ENCODE data around the gene ATP10A. TPM values are rescaled to one million over a fixed set of nuclear protein-coding genes. Genes with fewer than 3 reads are reported as not detected.

The ATP10A gene, protein sequence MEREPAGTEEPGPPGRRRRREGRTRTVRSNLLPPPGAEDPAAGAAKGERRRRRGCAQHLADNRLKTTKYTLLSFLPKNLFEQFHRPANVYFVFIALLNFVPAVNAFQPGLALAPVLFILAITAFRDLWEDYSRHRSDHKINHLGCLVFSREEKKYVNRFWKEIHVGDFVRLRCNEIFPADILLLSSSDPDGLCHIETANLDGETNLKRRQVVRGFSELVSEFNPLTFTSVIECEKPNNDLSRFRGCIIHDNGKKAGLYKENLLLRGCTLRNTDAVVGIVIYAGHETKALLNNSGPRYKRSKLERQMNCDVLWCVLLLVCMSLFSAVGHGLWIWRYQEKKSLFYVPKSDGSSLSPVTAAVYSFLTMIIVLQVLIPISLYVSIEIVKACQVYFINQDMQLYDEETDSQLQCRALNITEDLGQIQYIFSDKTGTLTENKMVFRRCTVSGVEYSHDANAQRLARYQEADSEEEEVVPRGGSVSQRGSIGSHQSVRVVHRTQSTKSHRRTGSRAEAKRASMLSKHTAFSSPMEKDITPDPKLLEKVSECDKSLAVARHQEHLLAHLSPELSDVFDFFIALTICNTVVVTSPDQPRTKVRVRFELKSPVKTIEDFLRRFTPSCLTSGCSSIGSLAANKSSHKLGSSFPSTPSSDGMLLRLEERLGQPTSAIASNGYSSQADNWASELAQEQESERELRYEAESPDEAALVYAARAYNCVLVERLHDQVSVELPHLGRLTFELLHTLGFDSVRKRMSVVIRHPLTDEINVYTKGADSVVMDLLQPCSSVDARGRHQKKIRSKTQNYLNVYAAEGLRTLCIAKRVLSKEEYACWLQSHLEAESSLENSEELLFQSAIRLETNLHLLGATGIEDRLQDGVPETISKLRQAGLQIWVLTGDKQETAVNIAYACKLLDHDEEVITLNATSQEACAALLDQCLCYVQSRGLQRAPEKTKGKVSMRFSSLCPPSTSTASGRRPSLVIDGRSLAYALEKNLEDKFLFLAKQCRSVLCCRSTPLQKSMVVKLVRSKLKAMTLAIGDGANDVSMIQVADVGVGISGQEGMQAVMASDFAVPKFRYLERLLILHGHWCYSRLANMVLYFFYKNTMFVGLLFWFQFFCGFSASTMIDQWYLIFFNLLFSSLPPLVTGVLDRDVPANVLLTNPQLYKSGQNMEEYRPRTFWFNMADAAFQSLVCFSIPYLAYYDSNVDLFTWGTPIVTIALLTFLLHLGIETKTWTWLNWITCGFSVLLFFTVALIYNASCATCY (N-terminal part only)
- polyA plus RNA-seq (2013, experiment 1 of 2; ENCODE audit: insufficient read length) = 46.3 TPM
- 60.8 TPM for polyA plus RNA-seq (2013, experiment 2 of 2; ENCODE audit: insufficient read length)

DNA sequence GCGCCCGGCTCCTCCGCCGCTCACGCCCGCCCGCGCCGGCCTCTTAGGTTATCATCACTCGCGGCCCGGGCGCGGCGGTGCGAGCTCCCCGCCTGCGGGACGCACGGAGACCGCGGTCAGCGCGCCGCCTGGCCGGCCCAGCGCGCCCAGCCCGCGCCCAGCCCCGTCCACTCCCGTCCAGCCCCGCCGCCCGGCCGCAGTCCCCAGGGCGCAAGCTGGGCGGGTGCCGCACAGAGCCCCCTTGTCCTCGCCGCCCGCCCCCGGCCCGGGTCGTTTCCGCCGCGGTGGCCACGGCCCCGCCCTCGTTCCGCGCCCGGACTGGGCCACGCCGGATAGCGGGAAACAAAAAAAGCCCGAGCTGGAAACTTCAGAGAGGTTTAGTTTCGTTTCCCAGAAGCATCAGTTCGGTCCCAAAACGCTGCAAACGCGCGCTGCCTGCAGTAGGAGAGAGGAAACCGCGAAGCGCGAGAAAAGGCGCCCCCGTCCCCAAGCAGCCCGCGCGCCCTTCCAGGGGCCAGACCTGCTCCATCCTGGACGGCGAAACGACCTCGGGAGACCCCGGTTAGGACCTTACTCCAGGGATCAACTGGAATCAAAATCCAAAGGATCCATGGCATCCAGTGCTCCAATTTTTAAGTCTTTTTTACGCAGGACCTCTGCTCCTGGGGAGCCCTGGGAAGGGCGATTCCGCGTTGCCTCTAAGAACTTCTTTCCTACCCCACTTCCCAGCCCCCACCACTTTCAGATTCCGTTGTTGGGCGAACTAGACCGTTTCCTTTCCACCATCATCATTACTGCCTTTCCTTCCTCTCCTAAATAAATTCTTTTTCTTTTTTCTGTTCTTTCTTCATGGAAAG, at the start of gene ATP10A:
Gene ATP10A (minus strand): TSS at position 217 of the 857 bp plus-strand sequence. CDS start 231 bp downstream, outside the sequence.
- peak; percentile 76 for DNase-seq

DNA sequence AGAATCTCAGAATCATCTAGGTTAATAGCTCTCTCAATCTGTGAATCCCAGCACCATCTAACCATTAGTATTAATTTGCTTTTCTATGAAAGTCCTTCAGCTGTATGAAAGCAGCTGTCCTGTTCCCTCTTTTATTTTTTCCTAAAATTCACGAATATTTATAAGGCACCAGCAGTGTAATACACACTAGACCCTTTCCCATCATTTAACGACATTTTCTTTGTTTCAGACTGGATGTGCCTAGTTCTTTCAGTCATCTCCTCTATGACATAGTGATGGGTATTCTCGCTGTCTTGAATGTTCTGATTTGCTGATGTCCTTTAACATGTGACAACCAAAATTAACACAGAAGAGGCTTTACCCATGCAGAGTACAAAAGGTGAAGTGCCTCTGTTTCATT, 48.9 kb upstream of the ATP10A start:
- DNase-seq = no peak

DNA sequence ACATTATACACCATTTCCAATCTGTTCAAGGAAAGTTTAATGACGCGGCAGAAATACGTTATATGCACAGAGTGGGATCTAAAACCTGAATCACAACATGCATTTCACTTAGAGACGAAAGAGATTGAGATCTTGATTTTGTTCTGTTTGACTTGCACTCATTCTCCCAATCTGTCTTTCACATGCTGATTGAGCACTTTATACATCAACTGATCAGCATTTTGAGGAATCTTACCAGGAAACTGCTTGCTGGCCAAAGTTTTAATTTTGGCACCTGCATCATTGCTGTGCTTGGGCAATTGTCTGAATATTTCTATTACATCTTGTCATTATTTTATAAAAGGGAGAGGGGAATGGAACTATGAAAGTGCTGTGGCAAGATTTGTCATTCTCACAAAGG, 47.7 kb upstream of the ATP10A start:
- no peak for DNase-seq

DNA sequence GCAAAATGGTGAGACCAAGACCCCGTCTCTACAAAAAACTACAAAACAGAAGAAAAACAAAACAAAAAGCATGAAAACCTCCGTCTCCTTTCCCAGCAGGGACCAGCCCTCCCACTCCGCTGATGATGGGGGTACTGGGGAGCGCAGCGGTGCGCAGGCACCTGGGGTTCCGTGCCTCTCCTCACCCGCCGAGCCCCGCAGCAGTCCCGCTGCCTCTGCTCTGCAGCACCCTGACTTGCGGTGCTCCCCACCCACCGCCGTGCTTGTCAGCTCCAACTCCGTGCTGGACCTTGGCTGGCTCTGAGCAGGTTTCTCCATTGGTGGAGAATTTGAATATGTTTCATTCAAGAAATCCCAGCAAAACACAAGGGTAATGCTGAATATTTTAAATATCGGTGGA, 46.7 kb upstream of the ATP10A start:
- no peak for DNase-seq

DNA sequence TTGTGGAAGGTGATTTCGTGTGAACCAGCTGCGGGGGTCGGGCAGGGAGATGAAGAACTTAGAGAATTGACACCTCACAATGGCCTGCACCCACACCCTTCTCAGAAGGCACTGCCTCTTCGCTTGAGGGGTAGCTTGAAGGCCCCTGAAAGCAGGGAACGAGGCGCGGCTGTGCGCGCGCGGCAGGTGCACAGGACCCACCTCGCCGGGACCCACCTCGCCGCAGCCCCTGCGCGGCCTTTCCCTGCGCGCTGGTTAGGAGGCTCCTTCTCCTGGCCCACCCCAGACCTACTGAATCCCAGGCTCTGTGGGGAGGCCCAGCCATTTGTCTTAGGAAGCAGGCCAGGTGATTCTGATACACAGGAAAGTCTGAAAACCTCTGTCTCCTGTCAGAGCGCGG, 46.2 kb upstream of the ATP10A start:
- DNase-seq = no peak

DNA sequence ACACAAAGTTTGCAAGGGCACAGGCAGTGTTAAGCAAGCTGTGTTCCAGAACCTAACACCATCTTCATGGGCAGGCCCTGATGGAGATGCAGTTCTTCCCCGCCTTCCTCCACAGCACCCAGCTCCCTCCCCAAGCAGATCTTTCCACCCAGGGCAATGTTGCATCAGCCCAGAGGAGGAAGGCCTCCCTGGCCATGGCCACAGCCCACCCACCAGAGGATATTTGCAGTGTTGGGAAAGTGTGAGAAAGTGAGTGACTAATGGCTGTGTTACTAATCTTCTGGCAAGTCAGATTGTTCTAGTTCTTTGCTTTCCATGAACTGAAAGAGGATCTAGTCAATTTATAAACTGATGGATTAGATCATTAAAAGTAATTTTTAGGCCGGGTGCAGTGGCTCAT, 42.0 kb upstream of the ATP10A start:
- DNase-seq = peak; percentile 96

DNA sequence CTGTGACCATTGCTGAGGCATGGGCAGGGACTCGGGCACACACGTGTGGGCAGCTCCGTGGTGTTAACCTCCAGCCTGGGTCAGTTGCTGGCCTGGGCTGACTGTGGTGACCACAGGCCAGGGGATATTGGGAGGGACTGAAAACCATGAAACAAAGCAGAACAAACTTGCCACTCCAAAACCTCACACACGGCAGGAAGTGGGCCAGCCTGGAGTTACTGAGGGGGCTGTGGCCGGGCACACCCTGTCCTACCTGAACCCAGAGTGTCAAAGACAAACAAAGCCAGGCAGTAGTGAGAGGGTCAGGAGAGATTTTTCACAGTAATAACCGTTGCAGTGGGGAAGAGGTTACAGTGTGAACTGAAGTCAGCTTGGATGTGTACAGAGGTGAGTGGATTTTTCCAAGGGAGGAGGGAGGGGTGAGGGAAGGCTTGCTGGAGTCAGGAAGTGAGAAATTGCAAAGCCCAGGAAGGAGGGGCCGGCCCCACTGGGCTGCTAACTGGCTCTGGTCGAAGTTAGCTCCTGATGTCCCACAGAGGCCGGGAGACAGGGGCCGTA, 40.0 kb upstream of the ATP10A start:
- DNase-seq = peak; percentile 74

DNA sequence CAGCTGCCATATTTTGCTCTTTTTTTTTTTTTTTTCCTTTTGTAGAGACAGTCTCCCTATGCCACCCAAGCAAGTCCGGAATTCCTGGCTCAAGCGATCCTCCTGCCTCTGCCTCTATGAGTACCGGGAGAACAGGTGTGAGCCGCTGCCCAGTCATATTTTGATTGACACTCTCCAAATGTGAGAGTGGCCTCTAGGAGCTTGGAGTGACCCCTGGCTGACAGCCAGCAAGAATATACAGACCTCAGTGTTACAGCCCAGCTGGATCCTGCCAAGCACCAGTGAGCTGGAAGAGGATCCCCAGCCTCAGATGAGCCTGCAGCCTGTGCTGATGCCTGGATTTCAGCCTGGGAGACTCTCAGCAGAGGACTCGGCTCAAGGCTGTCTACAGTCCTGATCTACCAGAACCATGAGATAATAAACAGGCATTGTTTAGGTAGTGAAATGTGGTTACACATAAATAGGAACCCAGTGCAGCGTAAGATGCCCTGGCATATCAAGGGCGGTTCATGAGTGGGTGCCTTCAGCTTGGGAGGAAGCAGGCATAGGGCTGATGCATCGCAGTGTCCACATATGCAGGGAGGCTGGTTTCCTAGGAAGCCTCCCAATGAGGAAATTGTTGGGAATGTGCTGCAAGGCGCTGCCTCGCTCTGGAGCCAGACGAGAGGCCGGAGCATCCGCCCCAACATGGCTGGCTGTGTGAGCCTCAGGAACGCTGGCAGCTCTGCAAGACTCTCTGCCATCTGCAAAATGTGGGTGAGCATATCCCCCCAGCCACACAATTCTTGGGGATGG, 38.9 kb upstream of the ATP10A start:
- no peak for DNase-seq

DNA sequence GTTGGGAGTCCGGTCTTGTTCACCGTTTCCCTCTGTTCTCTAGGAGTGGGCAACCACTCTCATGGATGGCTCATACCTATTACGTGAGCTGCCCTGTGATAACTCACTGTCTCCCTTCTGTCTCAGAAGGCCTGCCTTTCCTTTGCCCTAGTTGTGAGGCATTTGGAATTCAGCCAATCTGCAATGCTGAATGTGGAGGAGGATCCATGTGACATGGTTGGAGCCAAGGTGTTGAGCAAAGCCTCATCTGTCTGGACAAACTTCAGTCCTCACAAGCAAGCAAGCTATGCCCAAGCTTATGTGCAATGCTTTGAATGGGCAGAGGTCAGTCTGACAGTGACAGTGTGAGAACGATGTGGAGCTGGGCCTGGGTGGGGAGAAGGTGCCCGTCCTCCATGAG, 37.8 kb upstream of the ATP10A start:
- DNase-seq = peak; percentile 16

DNA sequence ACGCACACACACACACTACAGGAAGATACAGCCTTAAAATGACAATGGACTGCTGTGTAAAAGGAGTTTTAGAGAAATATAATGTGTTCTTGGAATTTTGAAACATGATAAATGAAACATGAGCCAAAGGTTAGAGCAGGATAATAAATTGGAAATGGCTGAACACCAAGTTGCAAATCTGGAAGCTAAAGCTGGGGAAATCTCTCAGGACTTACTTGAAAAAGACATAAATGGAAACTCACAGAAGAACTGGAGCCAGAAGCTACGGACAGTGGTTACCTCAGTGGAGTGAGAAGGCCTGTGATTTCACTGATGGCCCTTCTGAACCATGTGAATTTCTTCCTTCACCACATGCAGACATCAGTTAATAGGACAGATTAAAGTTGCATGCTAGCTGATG, 37.3 kb upstream of the ATP10A start:
- no peak for DNase-seq

DNA sequence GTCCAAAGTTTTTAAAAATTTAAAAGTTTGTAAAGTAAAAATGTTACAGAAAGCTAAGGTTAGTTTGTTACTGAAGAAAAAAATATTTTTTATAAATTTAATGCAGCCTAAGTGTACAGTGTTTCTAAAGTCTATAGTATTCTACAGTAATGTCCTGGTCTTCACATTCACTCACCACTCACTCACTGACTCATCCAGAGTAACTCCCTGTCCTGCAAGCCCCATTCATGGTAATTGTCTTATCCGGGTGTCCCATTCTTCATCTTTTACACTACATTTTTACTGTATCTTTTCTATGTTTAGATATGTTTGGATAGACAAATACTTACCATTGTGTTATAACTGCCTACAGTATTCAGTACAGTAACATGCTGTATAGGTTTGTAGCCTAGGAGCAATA, 36.7 kb upstream of the ATP10A start:
- DNase-seq = peak; percentile 66

DNA sequence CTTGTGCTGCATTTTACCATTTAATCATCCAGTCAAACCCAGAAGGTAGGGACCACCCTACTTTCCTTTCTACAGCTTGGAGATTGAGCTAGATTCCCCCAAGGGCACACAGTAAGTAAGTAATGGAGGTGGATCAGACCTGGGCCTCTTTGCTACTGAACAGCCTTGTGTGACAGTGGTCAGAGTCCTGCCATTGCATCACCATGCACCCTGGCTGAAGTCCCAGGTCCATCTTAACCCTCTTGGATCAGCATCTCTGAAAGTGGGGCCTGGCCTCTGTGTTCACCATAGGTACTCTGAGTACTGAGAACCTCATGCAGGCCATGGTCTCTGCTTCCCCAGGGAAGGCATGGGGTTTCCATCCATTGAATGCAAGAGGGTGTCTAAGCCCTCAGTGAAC, 34.5 kb upstream of the ATP10A start:
- no peak for DNase-seq

DNA sequence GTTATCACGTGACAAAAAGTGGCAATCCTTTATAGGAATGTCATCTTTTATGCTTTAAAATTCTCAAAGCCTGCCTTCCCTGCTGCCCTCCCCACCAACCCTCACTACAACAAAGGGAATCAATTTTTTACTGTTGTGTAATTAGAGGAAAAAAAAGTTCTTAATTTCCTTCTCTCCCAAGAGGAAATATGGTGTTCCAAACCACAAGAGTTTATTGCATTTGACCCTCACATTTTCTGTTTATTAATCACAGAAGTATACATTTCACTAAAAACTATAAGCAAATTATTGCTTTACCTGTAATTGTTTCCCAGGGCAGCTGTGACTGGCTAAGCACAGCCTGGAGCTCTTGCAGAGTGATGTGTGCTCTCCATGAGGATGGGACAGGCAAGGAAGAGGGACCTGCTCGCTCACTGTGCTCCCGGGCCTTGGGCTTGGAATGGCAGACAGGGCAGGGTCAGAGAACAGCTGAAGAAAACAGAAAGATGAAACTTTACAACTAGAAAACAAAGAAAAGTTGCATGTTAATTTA, 31.3 kb upstream of the ATP10A start:
- DNase-seq = no peak

DNA sequence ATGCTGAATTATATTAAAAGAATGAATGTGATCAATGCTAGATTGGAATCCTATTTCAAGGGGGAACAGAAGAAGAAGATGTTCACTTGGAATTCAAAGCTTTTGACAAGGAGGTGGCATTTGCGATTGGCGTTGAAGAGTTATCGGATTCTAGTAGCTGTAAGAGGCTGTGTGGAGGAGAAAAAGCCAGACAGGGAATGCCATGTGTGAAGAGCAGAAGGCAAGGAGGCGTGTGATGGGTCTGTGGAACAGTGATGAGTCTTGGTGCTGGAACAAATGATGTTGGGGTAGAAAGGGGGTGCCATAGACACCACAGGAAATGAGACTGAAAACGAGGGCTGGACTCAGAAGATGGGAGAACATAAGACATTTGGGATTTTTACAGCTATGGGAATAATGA, 30.5 kb upstream of the ATP10A start:
- DNase-seq = no peak

DNA sequence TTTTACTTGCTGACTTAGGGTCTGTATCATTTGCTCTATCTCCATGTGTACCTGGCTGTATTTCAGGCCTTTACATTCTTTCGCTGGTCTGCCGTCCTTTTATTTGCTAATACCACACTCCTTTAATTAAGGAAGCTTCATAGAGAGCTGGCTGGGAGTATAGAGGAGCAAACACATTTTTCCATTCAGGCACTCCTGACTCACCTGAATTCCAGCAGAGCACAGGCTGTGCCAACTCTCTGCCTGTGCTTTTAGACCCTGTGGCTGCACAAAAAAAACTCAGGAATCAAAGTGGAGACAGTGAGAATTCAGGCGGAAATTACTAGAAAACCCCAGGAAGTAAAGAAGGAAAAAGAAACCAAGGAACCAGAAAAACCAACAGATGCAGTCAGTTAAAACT, 29.0 kb upstream of the ATP10A start:
- DNase-seq = peak; percentile 45

DNA sequence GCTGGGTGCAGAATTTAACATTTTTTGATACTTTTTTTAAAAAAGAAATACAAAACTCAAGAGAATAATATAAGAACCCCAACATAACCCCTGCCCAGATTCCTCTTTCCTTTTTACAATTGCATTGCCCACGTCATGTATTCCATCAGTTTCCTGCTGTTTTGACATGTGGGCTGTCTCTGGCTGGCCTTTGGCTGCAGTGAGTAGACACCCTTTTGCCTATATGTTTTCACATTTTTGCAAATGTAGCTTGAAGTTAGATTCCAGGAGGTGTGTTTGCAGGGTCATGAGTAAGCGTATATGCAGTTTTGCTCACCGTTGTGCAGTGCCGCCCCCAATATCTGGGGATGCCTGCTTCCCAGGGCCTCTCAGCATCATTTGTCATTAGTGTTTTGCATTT, 28.0 kb upstream of the ATP10A start:
- DNase-seq = no peak

DNA sequence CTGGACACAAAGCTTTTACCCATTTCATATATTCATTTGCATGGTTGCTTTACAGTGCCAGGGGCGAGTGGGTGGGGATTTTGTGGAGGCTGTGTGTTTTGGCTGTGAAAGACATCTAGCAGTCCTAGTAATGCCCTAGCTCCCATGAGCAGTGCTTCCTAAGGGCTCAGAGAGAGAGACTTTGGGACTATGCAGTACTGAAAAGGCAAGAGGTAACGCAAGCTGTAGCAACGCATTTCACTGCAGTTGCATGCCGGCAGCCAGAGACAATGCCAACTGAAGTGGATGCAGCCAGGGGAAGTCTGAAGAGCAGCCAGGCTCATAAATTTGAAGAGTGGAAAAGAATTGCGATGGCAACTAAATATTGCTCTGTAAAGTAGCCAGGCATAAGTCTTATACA, 27.4 kb upstream of the ATP10A start:
- no peak for DNase-seq

DNA sequence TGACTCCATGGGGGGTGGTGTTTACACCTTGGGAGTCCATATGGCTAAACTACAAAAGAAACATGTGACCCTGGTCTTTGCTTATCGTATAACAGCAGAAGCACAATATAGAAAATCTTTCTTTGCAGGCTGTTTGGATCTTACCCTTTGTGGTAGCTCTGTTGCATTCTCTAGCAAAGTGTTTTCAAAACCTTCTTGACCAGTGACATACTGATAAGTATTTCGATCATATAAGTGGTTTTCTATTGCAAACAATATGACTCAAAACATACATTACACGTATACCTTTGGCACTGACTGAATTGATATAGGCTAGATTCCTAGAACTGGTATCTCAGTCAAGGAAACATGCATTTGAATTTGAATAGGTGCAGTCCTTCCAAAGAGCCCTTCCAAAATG, 24.7 kb upstream of the ATP10A start:
- no peak for DNase-seq

DNA sequence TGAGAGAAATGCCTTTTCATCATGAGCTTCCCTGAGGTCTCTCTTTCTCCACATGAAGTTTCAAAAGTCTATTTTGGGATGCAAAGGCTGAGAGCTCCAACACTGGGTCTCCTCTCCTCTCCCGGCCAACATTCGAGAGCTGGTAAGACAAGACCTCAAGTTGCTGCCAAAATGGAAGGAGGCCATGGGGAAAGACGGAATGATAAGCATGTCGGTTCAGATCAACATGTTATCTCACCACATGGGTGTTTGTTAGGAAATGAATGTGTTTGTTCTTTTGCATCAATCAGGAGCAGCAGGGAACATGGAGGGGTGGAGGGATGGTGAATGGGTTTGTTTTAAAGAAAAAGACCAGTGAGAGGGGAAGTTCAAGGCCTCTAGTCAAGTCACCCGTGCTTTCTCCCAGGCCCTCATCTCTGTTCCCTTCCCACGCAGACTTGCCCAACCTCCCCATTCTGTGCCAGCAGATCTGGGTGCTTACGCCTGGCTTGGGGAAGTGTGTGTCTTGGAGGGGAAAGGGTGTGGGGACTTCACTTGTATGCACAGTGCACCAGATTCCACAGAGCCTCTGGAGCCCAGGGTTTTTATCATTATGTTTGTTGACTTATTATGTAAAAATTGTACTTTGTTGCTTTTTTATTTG, 23.5 kb upstream of the ATP10A start:
- DNase-seq = peak; percentile 22

DNA sequence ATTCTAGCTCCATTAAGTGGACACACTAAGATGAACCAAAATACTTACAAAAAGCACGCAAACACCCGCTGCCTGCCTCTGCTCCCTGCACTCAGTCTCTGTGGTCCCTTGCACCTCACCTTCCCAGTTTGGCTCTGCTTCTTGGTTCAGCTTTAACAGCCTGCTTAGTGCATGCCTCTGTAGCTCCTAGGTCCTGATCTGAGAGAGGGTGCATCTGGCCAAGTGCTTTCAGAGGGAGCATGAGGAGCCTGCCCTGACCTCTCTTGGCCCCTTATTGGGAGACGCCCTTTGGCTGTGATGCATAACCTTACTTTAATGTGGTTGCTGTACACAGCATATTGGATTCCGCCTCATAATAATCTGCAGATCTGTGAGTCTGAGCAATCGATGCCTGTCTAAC, 21.2 kb upstream of the ATP10A start:
- no peak for DNase-seq
